ENCODE measurements around the gene HUNK. TPM values are rescaled to one million over a fixed set of nuclear protein-coding genes. Genes with fewer than 3 reads are reported as not detected.
A peak's percentile ranks its signal among the peaks of the same experiment; 100 is the strongest.

HUNK gene
- total and polyA plus RNA-seq, 2 donors from 2014 or later: 2.7 to 17.2 TPM

DNA sequence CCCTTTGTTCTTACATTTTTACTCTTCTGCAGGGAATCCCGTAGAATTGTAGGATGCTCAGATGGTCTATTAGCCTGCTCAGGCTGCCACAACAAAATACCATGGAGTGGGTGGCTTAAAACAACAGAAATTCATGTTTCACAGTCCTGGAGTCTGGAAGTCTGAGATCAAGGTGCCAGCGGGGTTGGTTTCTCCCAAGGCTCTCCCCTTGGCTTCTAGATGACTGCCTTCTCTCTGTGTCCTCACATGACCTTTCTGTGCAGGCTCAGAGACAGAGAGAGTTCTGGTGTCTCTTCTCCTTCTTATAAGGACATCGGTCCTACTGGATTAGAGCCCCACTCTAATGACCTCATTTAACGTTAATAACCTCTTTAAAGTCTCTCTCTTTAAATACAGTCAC lies 41.7 kb downstream of the HUNK start:
- Histone ChIP-seq H3K27ac (ENCODE audit: low read depth in 2 of 2, low read length in 2 of 2) (no peak overlapping the region), H3K9ac (ENCODE audit: low read length in 3 of 3) (no peak overlapping the region), H3K4me3 (ENCODE audit: low read length in 3 of 3) (no peak overlapping the region), H3K9me3 (ENCODE audit: control insufficient read depth in 2 of 3, insufficient read depth in 1 of 3, low read length in 3 of 3) (no peaks in the 10 kb centered on the region), H3K27me3 (ENCODE audit: control insufficient read depth, insufficient read depth, low read length) (no peaks in the 10 kb centered on the region), H3K4me1 (ENCODE audit: control insufficient read depth in 2 of 3, insufficient read depth in 2 of 3, low read depth in 1 of 3, low read length in 3 of 3) (peaks cover 0 to under 1% (median 0%) of the 10 kb centered on the region in 3 donors), H3K36me3 (ENCODE audit: control insufficient read depth in 2 of 3, insufficient read depth in 3 of 3, low read length in 3 of 3) (no peaks in the 10 kb centered on the region)
- FAIRE-seq (no peak), DNase-seq (no peak)
- intact Hi-C loops (cut with DNase I): no loop called here
- TF ChIP-seq, protein P1, sequence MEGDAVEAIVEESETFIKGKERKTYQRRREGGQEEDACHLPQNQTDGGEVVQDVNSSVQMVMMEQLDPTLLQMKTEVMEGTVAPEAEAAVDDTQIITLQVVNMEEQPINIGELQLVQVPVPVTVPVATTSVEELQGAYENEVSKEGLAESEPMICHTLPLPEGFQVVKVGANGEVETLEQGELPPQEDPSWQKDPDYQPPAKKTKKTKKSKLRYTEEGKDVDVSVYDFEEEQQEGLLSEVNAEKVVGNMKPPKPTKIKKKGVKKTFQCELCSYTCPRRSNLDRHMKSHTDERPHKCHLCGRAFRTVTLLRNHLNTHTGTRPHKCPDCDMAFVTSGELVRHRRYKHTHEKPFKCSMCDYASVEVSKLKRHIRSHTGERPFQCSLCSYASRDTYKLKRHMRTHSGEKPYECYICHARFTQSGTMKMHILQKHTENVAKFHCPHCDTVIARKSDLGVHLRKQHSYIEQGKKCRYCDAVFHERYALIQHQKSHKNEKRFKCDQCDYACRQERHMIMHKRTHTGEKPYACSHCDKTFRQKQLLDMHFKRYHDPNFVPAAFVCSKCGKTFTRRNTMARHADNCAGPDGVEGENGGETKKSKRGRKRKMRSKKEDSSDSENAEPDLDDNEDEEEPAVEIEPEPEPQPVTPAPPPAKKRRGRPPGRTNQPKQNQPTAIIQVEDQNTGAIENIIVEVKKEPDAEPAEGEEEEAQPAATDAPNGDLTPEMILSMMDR (IDR thresholded peaks at IDR 0.05; ENCODE audit: borderline replicate concordance, extremely low read depth, insufficient read depth): no peak

DNA sequence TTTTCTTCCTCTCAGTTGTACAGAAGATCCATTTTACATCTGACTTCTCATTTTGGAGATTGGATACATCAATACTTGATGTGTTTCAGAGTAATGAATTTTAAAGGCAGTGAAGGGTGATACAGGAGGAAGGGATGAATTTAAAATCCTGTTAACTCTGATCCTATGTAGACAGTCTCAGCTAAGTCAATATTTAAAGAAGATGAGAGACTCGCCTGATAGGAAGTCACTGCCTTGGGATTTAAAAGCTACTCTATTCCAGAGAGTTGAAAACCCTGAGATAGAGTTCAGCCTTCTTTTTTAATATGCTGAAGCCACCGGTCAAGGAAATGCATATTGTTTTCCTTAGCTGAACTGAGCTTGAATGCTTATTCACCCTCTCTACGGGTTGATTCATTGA lies 42.7 kb downstream of the HUNK start:
- Histone ChIP-seq H3K27ac (ENCODE audit: low read depth in 2 of 2, low read length in 2 of 2) (no peak overlapping the region), H3K36me3 (ENCODE audit: control insufficient read depth in 2 of 3, insufficient read depth in 3 of 3, low read length in 3 of 3) (no peaks in the 10 kb centered on the region), H3K4me3 (ENCODE audit: low read length in 3 of 3) (no peak overlapping the region), H3K9ac (ENCODE audit: low read length in 3 of 3) (no peak overlapping the region), H3K27me3 (ENCODE audit: control insufficient read depth, insufficient read depth, low read length) (no peaks in the 10 kb centered on the region), H3K4me1 (ENCODE audit: control insufficient read depth in 2 of 3, insufficient read depth in 2 of 3, low read depth in 1 of 3, low read length in 3 of 3) (no peaks in the 10 kb centered on the region), H3K9me3 (ENCODE audit: control insufficient read depth in 2 of 3, insufficient read depth in 1 of 3, low read length in 3 of 3) (no peaks in the 10 kb centered on the region)
- FAIRE-seq: no peak
- TF ChIP-seq, protein P1 (IDR thresholded peaks at IDR 0.05; ENCODE audit: borderline replicate concordance, extremely low read depth, insufficient read depth): no peak
- intact Hi-C loops (cut with DNase I): no loop called here
- DNase-seq: no peak

DNA sequence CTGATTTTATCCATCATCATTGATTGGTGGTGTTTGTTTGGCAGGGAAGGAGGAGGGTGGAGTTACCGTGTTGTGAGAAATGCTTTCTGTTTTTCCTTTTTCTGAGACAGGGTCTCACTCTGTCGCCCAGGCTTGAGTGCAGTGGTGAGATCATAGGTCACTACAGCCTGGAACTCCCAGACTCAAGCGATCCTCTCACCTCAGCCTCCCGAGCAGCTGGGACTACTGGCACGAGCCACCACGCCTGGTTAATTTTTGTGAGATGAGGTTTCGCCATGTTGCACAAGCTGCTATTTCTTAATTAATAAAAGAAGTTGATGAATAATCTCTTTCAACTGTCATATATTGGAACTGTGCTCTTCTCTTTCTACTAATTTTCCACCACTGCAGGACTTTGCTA lies 44.3 kb downstream of the HUNK start:
- intact Hi-C loops (cut with DNase I): no loop called here
- Histone ChIP-seq H3K27ac (ENCODE audit: low read depth in 2 of 2, low read length in 2 of 2) (no peak overlapping the region), H3K27me3 (ENCODE audit: control insufficient read depth, insufficient read depth, low read length) (no peaks in the 10 kb centered on the region)

More for the DNA sequence above, 44.3 kb downstream of the HUNK start:
- peak in 2 of 5 donors; percentile 42 to 53 for DNase-seq
- FAIRE-seq: no peak
- TF ChIP-seq, protein P1 (IDR thresholded peaks at IDR 0.05; ENCODE audit: borderline replicate concordance, extremely low read depth, insufficient read depth): no peak
- Histone ChIP-seq H3K9me3 (ENCODE audit: control insufficient read depth in 2 of 3, insufficient read depth in 1 of 3, low read length in 3 of 3) (no peaks in the 10 kb centered on the region), H3K9ac (ENCODE audit: low read length in 3 of 3) (no peak overlapping the region), H3K4me1 (ENCODE audit: control insufficient read depth in 2 of 3, insufficient read depth in 2 of 3, low read depth in 1 of 3, low read length in 3 of 3) (no peaks in the 10 kb centered on the region), H3K4me3 (ENCODE audit: low read length in 3 of 3) (no peak overlapping the region), H3K36me3 (ENCODE audit: control insufficient read depth in 2 of 3, insufficient read depth in 3 of 3, low read length in 3 of 3) (no peaks in the 10 kb centered on the region)

Data from kidney (tissue), 14 donors.